DMS79 treated with DMSO at 0.1 percent for 48 hours (cell line): Measurements from ENCODE around the gene SYNPO.

Experiments used
- DNase-seq: peaks from one replicate; lab custom pipeline; 2025; lab: John Stamatoyannopoulos, UW

The SYNPO gene

DNA sequence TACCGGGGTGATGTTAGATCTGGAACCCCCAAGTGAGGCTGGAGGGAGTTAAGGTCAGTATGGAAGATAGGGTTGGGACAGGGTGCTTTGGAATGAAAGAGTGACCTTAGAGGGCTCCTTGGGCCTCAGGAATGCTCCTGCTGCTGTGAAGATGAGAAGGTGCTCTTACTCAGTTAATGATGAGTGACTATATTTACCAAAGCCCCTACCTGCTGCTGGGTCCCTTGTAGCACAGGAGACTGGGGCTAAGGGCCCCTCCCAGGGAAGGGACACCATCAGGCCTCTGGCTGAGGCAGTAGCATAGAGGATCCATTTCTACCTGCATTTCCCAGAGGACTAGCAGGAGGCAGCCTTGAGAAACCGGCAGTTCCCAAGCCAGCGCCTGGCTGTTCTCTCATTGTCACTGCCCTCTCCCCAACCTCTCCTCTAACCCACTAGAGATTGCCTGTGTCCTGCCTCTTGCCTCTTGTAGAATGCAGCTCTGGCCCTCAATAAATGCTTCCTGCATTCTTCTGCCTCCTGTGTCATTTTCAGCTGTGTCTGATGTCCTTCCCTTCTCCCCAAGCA is 18.3 kb downstream of the SYNPO start:
- DNase-seq, result no peak

DNA sequence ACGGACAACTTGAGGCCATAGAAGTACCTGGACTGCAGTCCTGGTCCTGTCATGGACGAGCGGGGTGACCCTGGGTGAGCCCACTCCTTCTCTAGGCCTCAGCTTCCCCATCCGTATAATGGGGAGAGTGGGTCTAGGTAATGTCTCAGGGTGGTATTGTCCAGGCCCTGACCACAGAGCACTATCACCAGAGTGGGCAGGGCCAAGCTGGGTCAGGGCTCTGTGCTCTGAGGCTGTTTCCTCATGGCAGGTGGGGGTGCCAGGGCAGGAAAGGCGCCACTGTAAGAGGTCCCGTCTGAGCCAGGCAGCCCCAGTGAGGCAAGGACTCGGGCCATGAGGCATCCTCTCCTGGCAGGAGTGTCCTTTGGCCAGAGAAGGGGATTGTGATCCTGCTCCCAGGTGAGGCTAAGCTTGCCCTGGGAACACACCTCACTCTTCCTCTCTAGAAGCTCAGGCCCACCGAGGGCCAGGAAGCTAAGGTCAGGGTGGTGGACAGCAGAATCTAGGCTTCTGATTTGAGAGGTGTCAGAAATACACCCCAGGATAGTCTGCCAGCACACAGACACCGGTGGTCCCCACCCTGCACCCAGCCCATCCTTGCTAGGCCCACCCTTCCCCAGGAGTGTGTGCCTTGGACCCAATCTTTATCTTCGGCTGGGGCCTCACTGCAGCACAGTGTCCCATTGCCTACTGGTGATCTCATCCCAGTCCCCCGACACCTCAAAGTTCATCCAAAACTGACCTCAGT is 19.1 kb downstream of the SYNPO start:
- no peak for DNase-seq

DNA sequence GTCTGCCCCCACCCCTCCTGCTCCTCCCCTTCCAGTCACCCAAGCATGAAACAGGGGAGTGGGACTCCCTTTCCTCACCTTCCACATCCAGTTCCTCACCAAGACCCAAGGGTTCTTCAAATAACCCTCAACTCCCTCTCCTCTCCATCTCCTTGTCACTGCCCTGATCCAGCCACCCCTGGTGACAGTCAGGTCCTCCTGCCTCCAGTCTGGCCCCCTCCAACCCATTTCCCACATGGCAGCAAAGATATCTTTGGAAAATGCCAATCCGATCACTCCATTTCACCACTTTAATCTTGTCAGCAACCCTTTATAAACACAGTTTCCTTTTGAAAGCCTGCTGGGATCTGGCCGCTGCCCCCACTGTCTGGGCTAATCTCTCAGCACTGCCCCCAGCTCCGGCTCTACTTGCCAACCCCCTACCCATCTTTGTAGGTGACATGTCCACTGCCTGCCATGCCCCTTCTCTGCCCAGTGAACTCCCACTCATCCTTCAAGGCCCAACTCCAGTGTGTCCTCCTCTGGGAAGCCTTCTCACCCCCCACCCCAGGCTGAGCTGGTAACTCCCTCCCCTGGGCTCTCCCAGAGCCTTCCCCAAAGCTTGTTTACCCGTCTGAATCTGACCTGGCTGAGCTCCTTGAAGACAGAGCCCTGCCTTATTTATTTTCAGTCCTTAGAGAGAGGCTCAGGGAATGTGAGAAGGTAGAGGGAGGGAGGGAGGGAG is 19.8 kb downstream of the SYNPO start:
- no peak for DNase-seq

DNA sequence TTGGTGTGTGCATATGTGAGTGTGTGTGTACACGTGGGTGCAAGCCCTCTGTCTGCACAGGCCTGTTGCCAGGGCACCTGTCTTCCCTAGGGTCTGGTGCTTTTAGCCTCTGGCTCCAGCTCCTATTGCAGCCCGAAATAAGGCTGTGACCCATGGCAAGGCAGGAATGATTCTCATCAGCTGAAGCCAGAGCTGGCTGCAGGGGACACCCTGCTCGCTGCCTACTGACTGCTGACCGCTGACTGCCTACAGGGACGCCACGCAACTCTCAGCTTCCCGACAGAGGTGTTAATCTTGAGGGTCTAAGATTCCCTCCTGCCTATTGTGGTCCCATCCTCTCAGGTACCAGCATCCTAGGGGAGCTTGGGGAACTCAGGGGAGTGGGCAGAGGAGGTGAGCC is 20.6 kb downstream of the SYNPO start, which contains the start of gene MYOZ3:
Gene MYOZ3, plus strand, starts transcription at position 166 of the 400 bp plus-strand sequence. CDS start 1,691 bp downstream, outside the sequence.
- DNase-seq, result no peak

DNA sequence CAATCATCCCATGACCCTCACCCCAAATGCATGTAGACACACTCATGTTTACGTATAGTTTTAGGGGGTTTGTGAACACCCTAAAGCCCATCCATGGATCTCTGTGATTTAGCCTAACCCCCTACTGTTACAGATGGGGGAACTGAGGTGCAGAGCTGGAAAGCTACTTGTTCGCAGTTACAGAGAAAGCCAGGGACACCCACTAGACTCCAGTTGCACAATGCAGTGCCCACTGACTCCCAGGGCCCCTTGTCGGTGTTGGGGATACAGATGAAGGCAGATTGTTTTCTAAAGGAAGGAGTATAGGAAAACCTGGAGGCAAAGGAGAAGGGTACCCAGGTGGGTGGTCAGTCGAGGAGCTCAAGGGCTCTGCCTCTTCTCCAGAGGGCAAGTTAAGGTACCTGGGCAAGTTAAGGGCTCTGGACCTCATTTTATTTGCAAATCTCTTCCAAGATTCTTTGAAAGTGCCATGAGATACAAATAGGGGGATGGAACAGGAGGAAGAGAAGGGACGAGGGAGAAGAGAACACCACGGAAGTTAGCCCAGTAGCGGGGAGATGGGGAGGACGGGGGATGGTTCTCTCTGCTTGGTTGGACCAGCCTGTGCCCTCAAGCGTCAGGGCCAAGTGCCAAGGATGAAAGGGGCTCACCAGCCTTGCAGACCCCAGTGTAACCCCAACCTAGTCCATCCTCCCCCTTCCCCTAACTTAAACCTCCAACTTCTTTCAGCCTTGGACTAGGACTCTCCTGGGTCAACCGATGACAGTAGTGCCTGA is 21.5 kb downstream of the SYNPO start:
- no peak for DNase-seq

DNA sequence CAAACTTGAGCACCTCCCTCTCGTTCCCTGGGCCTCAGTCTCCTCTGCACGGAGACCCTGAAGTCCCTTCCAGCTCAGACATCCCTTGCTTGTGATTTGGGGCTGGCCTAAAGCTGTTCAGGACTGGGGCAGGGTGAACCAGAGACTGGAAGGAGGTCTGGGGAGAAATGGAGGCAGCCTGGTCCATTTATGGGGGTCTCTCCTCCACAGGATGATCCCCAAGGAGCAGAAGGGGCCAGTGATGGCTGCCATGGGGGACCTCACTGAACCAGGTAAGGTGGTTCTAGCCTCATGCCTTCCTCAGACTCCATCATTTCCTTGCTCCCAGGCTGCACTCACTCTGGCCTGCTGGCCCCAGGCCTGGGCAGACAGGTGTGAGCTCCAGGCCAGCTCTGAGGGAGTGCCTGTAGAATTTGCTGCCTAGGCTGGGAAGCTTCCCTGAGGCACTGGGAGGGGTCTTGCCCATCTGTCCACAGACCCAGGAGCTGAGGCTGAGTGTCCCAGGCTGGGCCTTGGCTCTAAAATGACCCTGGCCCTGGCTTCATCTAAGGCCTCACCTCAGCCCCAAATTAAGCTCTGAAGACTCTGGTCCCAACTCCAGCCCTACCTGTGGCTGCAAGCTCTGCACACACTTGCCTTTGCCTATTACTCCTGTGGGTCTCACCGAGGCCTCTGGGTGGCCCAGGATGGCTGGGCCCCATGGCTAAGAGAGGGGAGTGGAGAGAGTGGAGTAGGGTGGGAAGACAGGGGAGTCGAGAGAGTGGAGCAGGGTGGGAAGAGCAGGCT is 22.5 kb downstream of the SYNPO start:
- no peak for DNase-seq

DNA sequence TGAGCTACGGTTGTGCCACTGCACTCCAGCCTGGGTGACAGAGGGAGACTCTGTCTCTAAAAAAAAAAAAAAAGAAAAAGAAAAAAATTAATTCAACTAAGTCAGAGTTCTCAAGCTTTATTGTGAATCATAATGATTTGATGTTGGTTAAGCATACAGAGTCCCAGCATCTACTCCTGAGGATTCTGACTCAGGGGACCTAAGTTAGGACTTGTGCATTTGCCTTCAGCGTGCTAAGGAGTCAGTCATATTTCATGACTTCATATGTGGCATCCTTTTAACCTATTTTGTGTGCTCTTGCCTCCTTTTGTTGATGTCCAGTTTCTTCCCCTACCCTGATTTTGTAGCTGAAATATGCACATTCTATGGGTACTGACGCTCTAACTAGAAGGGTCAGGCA is 23.5 kb downstream of the SYNPO start:
- DNase-seq, result no peak

DNA sequence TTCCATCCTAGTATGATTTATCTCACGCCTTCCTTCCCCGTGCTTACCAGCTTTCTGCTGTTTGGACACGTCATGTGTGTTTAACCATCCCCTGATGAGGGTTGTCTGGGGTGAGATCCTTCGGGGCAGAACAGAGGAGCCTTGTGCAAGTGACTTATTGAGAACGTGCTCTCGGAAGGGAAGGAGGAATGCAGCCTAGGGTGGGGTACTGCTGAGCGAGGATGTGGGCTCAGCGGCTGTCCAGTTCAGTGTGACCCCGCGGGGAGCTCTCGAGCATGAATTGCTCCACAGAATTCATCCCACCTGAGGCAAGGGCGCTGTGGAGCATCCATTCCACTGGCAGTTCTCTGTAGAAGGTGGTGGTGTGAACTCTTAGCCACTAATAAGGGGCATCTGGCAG is 24.6 kb downstream of the SYNPO start:
- DNase-seq, result no peak

DNA sequence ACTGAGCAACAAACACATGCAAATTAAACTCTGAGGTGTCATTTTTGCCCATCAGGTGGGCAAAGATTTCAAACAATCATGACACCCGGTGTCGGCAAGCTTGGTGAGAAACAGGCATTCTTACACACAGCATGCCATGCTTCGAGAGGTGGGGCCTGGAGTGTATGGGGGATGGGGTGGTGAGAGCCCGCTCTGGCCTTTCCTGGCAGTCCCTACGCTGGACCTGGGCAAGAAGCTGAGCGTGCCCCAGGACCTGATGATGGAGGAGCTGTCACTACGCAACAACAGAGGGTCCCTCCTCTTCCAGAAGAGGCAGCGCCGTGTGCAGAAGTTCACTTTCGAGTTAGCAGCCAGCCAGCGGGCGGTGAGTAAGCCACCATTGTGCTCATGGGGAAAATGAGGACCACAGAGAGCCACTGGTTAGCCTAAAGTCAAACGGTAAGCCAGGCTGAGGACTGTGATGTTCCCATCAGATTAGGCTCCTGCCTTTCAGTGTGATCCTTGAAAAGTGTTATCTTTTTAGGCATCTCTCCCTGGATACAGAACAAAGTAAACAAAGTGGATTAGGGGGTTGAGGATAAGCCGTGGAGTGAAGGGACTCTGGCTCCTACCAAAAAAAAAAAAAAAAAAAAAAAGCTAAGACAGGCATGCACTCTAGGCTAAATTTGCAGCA is 30.0 kb downstream of the SYNPO start:
- no peak for DNase-seq

DNA sequence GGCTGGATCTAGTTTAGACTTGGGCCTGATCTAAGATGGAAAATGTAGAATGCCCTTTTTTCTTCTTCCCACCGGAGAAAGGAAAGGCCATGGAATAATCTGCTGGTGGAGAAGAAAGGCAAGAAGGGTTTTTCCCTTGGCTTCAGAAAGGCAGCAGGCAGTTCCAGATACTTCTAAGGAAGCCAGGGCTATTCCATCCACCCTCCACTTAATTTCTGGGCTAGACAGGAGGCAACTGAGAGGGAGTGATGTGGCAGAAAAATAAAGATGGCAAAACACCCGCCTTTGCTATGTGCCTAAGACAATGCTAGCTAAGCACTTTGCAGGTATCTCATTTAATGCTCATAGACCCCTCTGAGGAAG is 30.5 kb downstream of the SYNPO start:
- DNase-seq, result no peak

DNA sequence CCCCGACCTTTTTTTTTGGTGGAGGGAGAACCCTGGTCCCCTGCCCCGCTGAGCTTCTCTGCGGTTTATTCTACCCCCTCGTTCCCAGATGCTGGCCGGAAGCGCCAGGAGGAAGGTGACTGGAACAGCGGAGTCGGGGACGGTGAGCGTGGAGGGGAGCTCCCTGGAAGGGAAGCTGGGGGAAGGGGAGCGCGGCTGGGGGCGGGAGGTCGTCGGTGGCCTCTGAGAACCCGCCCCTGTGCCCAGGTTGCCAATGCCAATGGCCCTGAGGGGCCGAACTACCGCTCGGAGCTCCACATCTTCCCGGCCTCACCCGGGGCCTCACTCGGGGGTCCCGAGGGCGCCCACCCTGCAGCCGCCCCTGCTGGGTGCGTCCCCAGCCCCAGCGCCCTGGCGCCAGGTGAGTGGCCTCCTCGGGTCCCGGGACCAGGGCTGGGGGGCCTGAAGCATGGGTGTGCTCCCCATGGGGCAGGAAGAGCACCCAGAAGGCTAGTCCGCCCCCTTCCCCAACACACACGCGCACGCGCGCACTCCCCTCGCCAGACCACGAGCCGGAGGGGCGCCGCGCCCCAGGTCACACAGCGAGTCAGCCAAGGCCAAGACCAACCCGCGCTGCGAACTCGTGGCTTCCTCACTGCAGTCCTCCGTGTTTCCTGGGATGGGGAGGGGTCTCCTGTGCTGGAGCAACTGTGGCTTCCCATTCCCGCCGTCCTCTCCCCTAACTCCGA is 31.2 kb downstream of the SYNPO start:
- no peak for DNase-seq

DNA sequence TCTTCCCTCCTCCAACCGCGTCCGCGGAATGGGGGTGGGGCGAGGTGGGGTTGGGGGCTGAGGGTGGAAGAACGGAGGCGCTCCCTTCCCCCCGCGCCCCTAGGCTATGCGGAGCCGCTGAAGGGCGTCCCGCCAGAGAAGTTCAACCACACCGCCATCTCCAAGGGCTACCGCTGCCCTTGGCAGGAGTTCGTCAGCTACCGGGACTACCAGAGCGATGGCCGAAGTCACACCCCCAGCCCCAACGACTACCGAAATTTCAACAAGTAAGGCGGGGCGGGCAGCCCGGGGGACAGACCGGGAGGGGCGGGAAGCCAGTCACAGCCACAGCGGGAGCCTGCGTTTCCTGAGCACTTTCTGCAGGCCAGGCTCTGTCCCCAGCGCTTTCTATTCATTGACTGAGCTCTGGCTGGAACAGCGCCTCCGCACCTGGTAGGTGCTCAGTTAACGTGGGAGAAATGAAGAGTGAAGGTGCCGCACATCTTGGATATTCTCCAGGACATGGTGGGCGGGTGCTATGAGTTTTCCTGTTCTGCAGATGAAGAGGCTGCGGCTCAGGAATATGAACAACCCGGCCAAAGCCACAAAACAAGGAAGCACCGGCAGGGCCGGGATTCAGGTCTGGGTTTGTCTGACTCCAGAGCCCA is 31.9 kb downstream of the SYNPO start:
- DNase-seq, result no peak

DNA sequence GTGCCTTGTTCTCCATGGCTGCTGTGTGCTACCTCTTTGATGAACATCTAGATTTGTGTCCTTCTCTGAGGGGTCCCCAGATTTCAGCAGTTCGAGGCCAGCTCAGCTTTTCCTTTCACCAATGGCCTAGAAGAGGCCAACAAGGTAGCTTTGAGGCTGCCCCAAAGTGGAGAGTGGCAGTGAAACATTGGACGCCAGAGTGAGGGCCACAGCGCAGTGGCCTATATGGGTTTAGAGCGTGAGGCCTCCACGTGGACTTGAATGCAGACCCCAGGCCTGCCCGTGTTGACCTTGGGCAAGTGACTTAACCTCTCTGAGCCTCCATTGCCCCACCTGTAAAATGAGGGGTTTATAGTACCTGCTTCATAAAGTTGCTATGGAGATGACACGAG is 32.4 kb downstream of the SYNPO start:
- no peak for DNase-seq

DNA sequence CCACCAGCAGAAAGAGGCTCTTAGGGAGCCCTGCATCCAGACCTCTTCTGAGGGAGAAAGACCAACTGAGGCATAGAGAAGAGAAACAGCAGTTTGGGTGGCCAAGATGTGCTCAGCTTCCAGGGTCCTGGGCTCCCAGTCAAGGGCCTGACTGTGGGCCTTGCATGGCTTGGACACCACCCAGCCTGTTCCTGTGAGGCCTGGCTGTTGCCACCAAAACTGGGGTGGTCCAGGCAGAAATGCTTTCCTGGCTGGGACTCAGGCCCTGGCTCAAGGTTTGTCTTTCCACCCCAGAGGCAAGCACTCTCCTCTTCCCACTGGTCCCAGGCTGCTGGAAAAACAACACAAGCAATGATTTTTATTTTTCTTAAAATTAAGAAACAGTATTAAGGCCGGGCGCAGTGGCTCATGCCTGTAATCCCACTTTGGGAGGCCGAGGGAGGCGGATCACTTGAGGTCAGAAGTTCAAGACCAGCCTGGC is 33.9 kb downstream of the SYNPO start:
- DNase-seq, result no peak

DNA sequence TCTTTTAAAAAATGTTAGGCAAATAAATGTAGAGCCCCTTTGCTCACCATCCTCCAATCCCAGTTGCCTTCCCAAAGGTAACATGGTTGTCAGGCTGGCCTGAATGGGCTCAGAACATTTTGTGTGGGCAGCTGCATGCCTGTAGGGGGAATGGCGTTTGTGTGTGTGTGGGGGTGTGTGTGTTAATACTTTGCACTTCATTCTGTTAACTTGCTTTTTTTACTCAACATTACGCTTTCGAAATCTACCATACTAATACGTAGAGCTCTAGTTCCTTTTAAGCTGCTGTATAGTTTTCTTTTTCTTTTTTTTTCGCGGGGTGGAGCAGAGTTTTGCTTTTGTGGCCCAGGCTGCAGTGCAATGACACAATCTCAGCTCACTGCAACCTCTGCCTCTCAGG is 34.6 kb downstream of the SYNPO start:
- DNase-seq, result no peak

DNA sequence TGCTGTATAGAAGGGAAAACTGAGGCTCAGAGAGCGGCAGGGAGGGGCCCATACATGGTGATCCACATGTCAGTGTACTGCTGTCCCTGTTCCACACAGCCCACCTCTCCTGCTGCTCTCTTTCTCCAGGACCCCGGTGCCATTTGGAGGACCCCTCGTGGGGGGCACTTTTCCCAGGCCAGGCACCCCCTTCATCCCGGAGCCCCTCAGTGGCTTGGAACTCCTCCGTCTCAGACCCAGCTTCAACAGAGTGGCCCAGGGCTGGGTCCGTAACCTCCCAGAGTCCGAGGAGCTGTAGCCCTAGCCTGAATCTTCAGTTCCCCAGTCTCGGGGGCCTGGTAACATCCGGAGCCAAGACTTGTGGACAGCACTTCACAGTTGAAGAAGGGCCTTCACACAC is 36.1 kb downstream of the SYNPO start:
- DNase-seq, result no peak

DNA sequence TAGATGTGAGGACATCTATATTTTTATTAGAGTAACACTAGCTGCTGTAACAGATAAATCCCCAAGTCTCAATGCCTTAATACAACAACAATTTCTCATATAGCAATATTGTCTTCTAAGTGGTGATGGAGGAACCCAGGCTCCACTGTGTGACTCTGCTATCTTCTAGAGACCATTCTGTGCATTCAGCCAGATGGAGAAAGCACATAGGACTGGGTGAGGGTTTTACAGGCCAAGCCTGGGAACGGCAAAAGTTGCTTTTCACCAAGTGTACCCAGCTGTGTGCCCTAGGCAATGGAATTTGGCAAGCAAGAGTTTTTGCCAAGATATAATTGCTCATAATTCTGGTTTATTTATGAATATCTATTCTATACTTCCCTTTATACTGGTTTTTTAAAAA is 48.7 kb downstream of the SYNPO start:
- DNase-seq, result no peak

DNA sequence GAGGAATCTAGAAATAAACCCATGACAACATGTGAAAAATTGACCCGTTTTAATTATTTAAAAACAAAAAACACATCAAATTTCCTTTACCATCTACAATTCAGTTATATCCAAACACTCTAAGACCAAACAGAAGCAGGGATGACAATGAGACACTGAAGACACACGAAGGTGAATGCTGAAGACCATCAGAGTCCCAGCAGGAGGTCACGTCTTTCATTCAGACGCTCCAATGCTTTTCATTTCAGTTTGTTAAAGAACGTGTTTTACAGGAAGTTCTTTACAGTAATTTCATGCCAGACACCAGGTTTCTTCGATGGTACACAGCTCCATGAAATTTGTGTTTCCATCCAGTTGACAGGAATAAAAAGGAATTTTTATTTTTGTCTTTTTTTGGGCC is 50.3 kb downstream of the SYNPO start:
- no peak for DNase-seq

DNA sequence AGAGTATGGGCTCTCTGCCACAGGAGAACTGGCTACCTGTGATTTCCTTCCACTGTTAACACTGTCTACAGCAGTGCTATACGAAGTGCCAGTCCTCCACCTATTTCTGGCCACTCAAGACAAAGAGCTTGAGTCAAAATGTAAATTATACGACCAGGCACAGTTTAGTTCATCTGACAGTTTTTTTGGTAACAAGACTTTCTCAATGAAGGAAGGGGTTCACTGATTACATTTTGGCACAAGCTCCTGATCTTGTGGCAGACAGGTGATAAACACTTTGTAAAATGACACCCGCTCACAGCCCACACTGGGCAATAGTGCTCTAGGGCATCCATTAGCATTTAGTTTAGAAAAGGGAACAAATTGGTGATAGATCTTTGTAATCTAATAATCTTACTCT is 51.8 kb downstream of the SYNPO start:
- DNase-seq, result no peak

DNA sequence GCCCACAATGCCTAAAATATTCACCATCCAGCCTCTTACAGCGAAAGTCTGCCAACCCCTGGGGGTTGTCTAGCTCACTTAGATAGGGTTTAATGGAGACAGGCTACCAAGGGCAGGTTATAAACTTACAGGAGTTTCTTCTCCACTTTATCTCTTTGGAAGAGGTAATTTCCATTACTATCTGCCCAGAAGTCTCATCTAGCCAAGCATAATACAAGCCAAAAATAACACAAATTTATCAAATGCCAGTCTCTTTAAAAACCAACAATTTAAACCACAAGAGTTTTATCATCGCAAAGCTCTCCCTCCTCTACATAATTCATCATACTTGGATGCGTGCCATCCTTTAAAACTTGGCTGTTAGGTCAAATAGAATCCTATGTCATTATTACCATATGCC is 54.2 kb downstream of the SYNPO start:
- DNase-seq, result no peak
